Fibroblast of the aortic adventitia (primary cell): Measurements from ENCODE around the gene TMEM232. TPM values are rescaled to one million over a fixed set of nuclear protein-coding genes. Genes with fewer than 3 reads are reported as not detected.

Experiments used
- DNase-seq: peaks from one replicate; pipeline ENCODE4 v3.0.0-alpha.2; 2010; ENCODE audit warnings: low read depth
- H3K4me3 ChIP-seq: 2 replicates; pipeline ENCODE4 v1.5.1; 2011; ENCODE audit warnings: low read depth, mild to moderate bottlenecking, control low read depth, low read length, moderate library complexity
- total RNA-seq: library from RNA; depleted of rRNA; stranded (reverse); fragments of >200 nt; gene quantifications from 2 replicates; pipeline ENCODE4 v1.2.3, GENCODE V29; 2012; ENCODE audit warnings: low replicate concordance
- TF ChIP-seq, protein P1 (sequence below): IDR thresholded peaks from 2 replicates; pipeline ENCODE4 v1.5.1; 2011; ENCODE audit warnings: mild to moderate bottlenecking, low read length, control low read depth, inconsistent platforms; ENCODE audit not compliant: insufficient read depth

TMEM232 gene
- total RNA-seq, 1 donor = 4.7 TPM

GRCh38 chr5:110507972-110508371, 218.5 kb downstream of the TMEM232 start:
- DNase-seq = no peak
- TF ChIP-seq, protein P1, sequence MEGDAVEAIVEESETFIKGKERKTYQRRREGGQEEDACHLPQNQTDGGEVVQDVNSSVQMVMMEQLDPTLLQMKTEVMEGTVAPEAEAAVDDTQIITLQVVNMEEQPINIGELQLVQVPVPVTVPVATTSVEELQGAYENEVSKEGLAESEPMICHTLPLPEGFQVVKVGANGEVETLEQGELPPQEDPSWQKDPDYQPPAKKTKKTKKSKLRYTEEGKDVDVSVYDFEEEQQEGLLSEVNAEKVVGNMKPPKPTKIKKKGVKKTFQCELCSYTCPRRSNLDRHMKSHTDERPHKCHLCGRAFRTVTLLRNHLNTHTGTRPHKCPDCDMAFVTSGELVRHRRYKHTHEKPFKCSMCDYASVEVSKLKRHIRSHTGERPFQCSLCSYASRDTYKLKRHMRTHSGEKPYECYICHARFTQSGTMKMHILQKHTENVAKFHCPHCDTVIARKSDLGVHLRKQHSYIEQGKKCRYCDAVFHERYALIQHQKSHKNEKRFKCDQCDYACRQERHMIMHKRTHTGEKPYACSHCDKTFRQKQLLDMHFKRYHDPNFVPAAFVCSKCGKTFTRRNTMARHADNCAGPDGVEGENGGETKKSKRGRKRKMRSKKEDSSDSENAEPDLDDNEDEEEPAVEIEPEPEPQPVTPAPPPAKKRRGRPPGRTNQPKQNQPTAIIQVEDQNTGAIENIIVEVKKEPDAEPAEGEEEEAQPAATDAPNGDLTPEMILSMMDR = no peak
- no peak overlapping the region for H3K4me3 ChIP-seq

- no peak for DNase-seq
- TF ChIP-seq, protein P1 = no peak
- no peak overlapping the region for H3K4me3 ChIP-seq
Observed at GRCh38 chr5:110506378-110506777, 220.1 kb downstream of the TMEM232 start.

DNA sequence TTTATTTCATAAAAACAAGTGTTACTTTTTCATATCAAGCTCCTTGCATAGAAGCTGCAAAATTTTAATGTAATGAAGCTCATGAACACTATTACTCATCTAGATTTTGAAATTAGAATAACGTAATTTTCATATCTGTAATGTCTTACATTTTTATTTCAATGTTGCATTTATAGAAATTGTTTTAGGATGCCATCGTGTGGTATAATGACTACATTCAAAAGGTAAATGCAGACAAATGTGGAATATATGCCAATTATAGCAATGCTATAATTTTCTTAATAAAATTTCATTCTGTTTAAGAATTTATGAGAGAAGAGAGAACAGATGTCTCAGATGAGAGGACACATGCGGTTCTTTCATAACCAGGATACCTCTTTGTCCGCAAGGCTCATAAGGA, 230.2 kb downstream of the TMEM232 start:
- no peak overlapping the region for H3K4me3 ChIP-seq
- peak; percentile 2 for DNase-seq
- TF ChIP-seq, protein P1 = no peak

- TF ChIP-seq, protein P1 = no peak
- no peak overlapping the region for H3K4me3 ChIP-seq
- no peak for DNase-seq
Observed at GRCh38 chr5:110492446-110492845, 234.0 kb downstream of the TMEM232 start.

DNA sequence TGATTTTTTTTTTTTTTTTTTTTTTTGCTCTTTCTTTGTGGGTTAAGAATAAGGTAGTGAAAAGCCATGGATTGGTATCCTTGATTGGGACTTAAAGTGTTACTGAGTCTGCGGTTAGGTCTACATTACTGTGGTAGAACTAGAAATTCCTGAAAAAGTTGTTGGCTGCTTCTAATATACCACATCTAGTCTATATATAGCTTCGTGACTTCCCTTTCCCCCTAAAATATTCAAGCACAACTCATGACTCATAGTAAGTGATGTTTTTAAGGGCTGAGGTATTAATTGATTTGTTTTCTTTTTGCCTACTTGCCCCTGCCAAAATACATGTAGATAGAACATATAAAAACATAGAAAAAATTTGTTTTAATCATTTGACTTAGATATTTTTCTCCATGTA, 247.6 kb downstream of the TMEM232 start:
- peak; percentile 78 for DNase-seq
- no peak overlapping the region for H3K4me3 ChIP-seq
- TF ChIP-seq, protein P1 = no peak

GRCh38 chr5:110477911-110478310, 248.6 kb downstream of the TMEM232 start:
- TF ChIP-seq, protein P1 = no peak
- H3K4me3 ChIP-seq = no peak overlapping the region
- DNase-seq = peak; percentile 31

GRCh38 chr5:110476164-110476563, 250.3 kb downstream of the TMEM232 start:
- H3K4me3 ChIP-seq = no peak overlapping the region
- TF ChIP-seq, protein P1 = no peak

More at GRCh38 chr5:110476164-110476563, 250.3 kb downstream of the TMEM232 start:
- DNase-seq = no peak
